Activated CD8-positive, alpha-beta T cell treated with anti-CD3 and anti-CD28 coated beads for 36 hours (primary cell): ENCODE measurements around the gene TMA7. TPM values are rescaled to one million over a fixed set of nuclear protein-coding genes. Genes with fewer than 3 reads are reported as not detected.
A peak's percentile ranks its signal among the peaks of the same experiment; 100 is the strongest.

ENCODE experiments used
- ATAC-seq: fragments of 200-7000 bp; cut with Tn5 transposase; one replicate; pipeline ENCODE4 v1.10.0; 2021; ENCODE audit warnings: mild to moderate bottlenecking, moderate library complexity
- CTCF ChIA-PET: fragments of 350-600 bp; sonication (Branson Sonifier 250); formaldehyde crosslinking; loops from one replicate; lab custom pipeline; 2021; ENCODE audit warnings: antibody characterized with exemption; lab: Charles Lee
- POLR2A ChIA-PET: fragments of 350-600 bp; sonication (Branson Sonifier 250); formaldehyde crosslinking; loops from one replicate; lab custom pipeline; 2021; ENCODE audit warnings: antibody characterized with exemption; lab: Charles Lee
- DNase-seq: peaks from one replicate; pipeline ENCODE4 v3.0.0-alpha.2; 2020
- H3K27ac Mint-ChIP-seq: one replicate; pipeline ENCODE4 v1.8.0; 2021; ENCODE audit warnings: mild to moderate bottlenecking, mixed read lengths
- H3K27me3 Mint-ChIP-seq: one replicate; pipeline ENCODE4 v1.8.0; 2021; ENCODE audit warnings: mixed read lengths
- H3K36me3 Mint-ChIP-seq: one replicate; pipeline ENCODE4 v1.8.0; 2021; ENCODE audit warnings: low read depth, mixed read lengths
- H3K4me1 Mint-ChIP-seq: one replicate; pipeline ENCODE4 v1.8.0; 2021; ENCODE audit warnings: low read depth, mixed read lengths
- H3K4me3 Mint-ChIP-seq: one replicate; pipeline ENCODE4 v1.8.0; 2021; ENCODE audit warnings: mild to moderate bottlenecking, moderate library complexity, mixed read lengths
- H3K9me3 Mint-ChIP-seq: one replicate; pipeline ENCODE4 v1.8.0; 2021; ENCODE audit warnings: mixed read lengths
- CTCF ChIP-seq: fragments of 200-600 bp; IDR thresholded peaks from one replicate; pipeline ENCODE4 v1.8.0; 2022; ENCODE audit warnings: antibody characterized with exemption, mild to moderate bottlenecking
- intact Hi-C: fragments of 100-400 bp; cut with micrococcal nuclease; formaldehyde crosslinking; loops from one replicate; pipeline ENCODE4 v1.10.0; 2022
- total RNA-seq, 2 experiments: library from RNA; stranded (reverse); gene quantifications; one replicate each; pipeline ENCODE4 v1.2.3, GENCODE V29; 2021

The TMA7 gene
- total RNA-seq, 2 experiments from 2014 or later: 312 to 334 TPM

GRCh38 chr3:48469046-48469915, 29.2 kb downstream of the TMA7 start:
- peaks cover 51% of the 10 kb centered on the region for H3K4me1 Mint-ChIP-seq
- intact Hi-C loops: no loop called here

GRCh38 chr3:48470286-48470685, 30.2 kb downstream of the TMA7 start:
- CTCF ChIA-PET: interaction anchor here (1.3 to 4.9 kb wide), 4 partner anchors 34 to 87 kb away, joined by 3 to 35 read pairs (median 5); partner anchors contain the start of gene PFKFB4
- DNase-seq: no peak

More at GRCh38 chr3:48469046-48469915, 29.2 kb downstream of the TMA7 start:
- H3K4me3 Mint-ChIP-seq: peak overlapping the region; percentile 46
- ATAC-seq (no peak), DNase-seq (no peak)
- CTCF ChIA-PET: interaction anchor here (1.3 to 4.9 kb wide), 6 partner anchors 33 to 166 kb away, joined by 4 to 35 read pairs (median 6); partner anchors contain the start of genes PFKFB4 and SLC26A6
- no peaks in the 10 kb centered on the region for H3K9me3 Mint-ChIP-seq
- POLR2A ChIA-PET: interaction anchor here (0.7 to 4.2 kb wide), 10 partner anchors 9 to 88 kb away, joined by 3 to 32 read pairs (median 3); partner anchors contain the start of genes ATRIP, PFKFB4 and SHISA5
- peaks cover 46% of the 10 kb centered on the region for H3K36me3 Mint-ChIP-seq
- H3K27ac Mint-ChIP-seq: peak overlapping the region; percentile 96
- TF ChIP-seq CTCF: no peak
- no peaks in the 10 kb centered on the region for H3K27me3 Mint-ChIP-seq

GRCh38 chr3:48472673-48472922, 32.5 kb downstream of the TMA7 start:
- POLR2A ChIA-PET: interaction anchor here (0.6 to 3.6 kb wide), 23 partner anchors 8 to 557 kb away, joined by 3 to 12 read pairs (median 4); partner anchors contain the start of genes ATRIP, IMPDH2, PFKFB4 and SHISA5
- Mint-ChIP-seq H3K4me1 (peaks cover 50% of the 10 kb centered on the region), H3K27ac (peak overlapping the region; percentile 96), H3K36me3 (peaks cover 23% of the 10 kb centered on the region), H3K4me3 (peak overlapping the region; percentile 80), H3K9me3 (no peaks in the 10 kb centered on the region), H3K27me3 (no peaks in the 10 kb centered on the region)
- DNase-seq (no peak), ATAC-seq (no peak)
- CTCF ChIA-PET: interaction anchor here (0.7 to 4.9 kb wide), 14 partner anchors 10 to 163 kb away, joined by 3 to 35 read pairs (median 6); partner anchors contain the start of genes CCDC51, PFKFB4, SLC26A6 and TMA7
- intact Hi-C loops: loop anchor here (5.0 kb wide), 2 partner anchors 35 to 75 kb away; no protein-coding TSS in a partner anchor
- TF ChIP-seq CTCF: no peak

More at GRCh38 chr3:48470286-48470685, 30.2 kb downstream of the TMA7 start:
- peaks cover 54% of the 10 kb centered on the region for H3K4me1 Mint-ChIP-seq
- ATAC-seq: no peak
- H3K4me3 Mint-ChIP-seq: peak overlapping the region; percentile 26
- TF ChIP-seq CTCF: no peak
- no peaks in the 10 kb centered on the region for H3K9me3 Mint-ChIP-seq
- H3K36me3 Mint-ChIP-seq: peaks cover 46% of the 10 kb centered on the region
- POLR2A ChIA-PET: interaction anchor here (0.5 to 1.9 kb wide), 11 partner anchors 8 to 79 kb away, joined by 3 to 8 read pairs (median 3); partner anchors contain the start of genes PLXNB1 and SHISA5
- intact Hi-C loops: loop anchor here (5.0 kb wide), 2 partner anchors 37 to 77 kb away; no protein-coding TSS in a partner anchor
- no peaks in the 10 kb centered on the region for H3K27me3 Mint-ChIP-seq
- H3K27ac Mint-ChIP-seq: peak overlapping the region; percentile 96

- peak overlapping the region; percentile 80 for H3K4me3 Mint-ChIP-seq
- CTCF ChIA-PET: interaction anchor here (0.6 to 4.9 kb wide), 21 partner anchors 9 to 285 kb away, joined by 3 to 35 read pairs (median 4); partner anchors contain the start of genes CCDC51, CDC25A, PFKFB4 and SLC26A6
- H3K9me3 Mint-ChIP-seq: no peaks in the 10 kb centered on the region
- peak overlapping the region; percentile 96 for H3K27ac Mint-ChIP-seq
- H3K27me3 Mint-ChIP-seq: no peaks in the 10 kb centered on the region
- H3K4me1 Mint-ChIP-seq: peaks cover 50% of the 10 kb centered on the region
- peak; percentile 92 for ATAC-seq
- POLR2A ChIA-PET: interaction anchor here (0.6 to 3.6 kb wide), 22 partner anchors 8 to 556 kb away, joined by 3 to 12 read pairs (median 5); partner anchors contain the start of genes ATRIP, CCDC51, IMPDH2 and PFKFB4
- H3K36me3 Mint-ChIP-seq: peaks cover 19% of the 10 kb centered on the region
- DNase-seq: peak; percentile 99
- TF ChIP-seq CTCF: peak; percentile 55
- intact Hi-C loops: loop anchor here (5.0 kb wide), 2 partner anchors 34 to 74 kb away; no protein-coding TSS in a partner anchor
These were observed 33.0 kb downstream of the TMA7 start for GRCh38 chr3:48472923-48473616.
